Activated T-cell treated with anti-CD3 and anti-CD28 coated beads, Interleukin-2, amount 50 U/mL, for 24 hours (primary cell): Measurements from ENCODE around the gene AACS.
A peak's percentile ranks its signal among the peaks of the same experiment; 100 is the strongest.
"Not testable (repeated sequence)": the region's sequence is repeated elsewhere in the genome, so short reads cannot be mapped to it uniquely, and the experiment has no call there.

Experiments
- DNase-seq: peaks from one replicate; pipeline ENCODE4 v3.0.0-alpha.2; 2020
- H3K27ac Mint-ChIP-seq: 2 replicates; pipeline ENCODE4 v1.8.0; 2020; ENCODE audit warnings: mild to moderate bottlenecking, mixed read lengths
- H3K27me3 Mint-ChIP-seq: 2 replicates; pipeline ENCODE4 v1.8.0; 2020; ENCODE audit warnings: mixed read lengths
- H3K36me3 Mint-ChIP-seq: 2 replicates; pipeline ENCODE4 v1.8.0; 2020; ENCODE audit warnings: low read depth, mixed read lengths
- H3K4me1 Mint-ChIP-seq: 2 replicates; pipeline ENCODE4 v1.8.0; 2020; ENCODE audit warnings: low read depth, mixed read lengths
- H3K4me3 Mint-ChIP-seq: 2 replicates; pipeline ENCODE4 v1.8.0; 2020; ENCODE audit warnings: mild to moderate bottlenecking, moderate library complexity, mixed read lengths
- H3K9me3 Mint-ChIP-seq: 2 replicates; pipeline ENCODE4 v1.8.0; 2020; ENCODE audit warnings: mixed read lengths

The AACS gene

GRCh38 chr12:125038976-125039625 is 26.1 kb upstream of the AACS start:
- no peaks in the 10 kb centered on the region for H3K4me1 Mint-ChIP-seq
- no peaks in the 10 kb centered on the region for H3K36me3 Mint-ChIP-seq
- no peak overlapping the region for H3K4me3 Mint-ChIP-seq
- H3K27ac Mint-ChIP-seq, result no peak overlapping the region
- H3K9me3 Mint-ChIP-seq, result peaks cover 3% of the 10 kb centered on the region
- no peak for DNase-seq
- no peaks in the 10 kb centered on the region for H3K27me3 Mint-ChIP-seq

GRCh38 chr12:125049093-125049458 is 16.2 kb upstream of the AACS start:
- Mint-ChIP-seq H3K36me3 (no peaks in the 10 kb centered on the region), H3K4me1 (peaks cover 10% of the 10 kb centered on the region), H3K9me3 (no peaks in the 10 kb centered on the region), H3K27me3 (no peaks in the 10 kb centered on the region), H3K4me3 (peak overlapping the region; percentile 79), H3K27ac (peak overlapping the region; percentile 84)
- no peak for DNase-seq

GRCh38 chr12:125050446-125050845 is 14.8 kb upstream of the AACS start:
- Mint-ChIP-seq H3K36me3 (no peaks in the 10 kb centered on the region), H3K4me1 (peaks cover 10% of the 10 kb centered on the region), H3K27ac (no peak overlapping the region), H3K9me3 (no peaks in the 10 kb centered on the region), H3K4me3 (peak overlapping the region; percentile 79), H3K27me3 (no peaks in the 10 kb centered on the region)
- DNase-seq, result no peak

- peaks cover 10% of the 10 kb centered on the region for H3K4me1 Mint-ChIP-seq
- H3K27ac Mint-ChIP-seq, result no peak overlapping the region
- H3K27me3 Mint-ChIP-seq, result no peaks in the 10 kb centered on the region
- H3K4me3 Mint-ChIP-seq, result no peak overlapping the region
- no peaks in the 10 kb centered on the region for H3K9me3 Mint-ChIP-seq
- H3K36me3 Mint-ChIP-seq, result no peaks in the 10 kb centered on the region
- DNase-seq, result no peak
Observed at GRCh38 chr12:125050868-125051267, 14.4 kb upstream of the AACS start.

- Mint-ChIP-seq H3K9me3 (no peaks in the 10 kb centered on the region), H3K4me1 (peaks cover 10% of the 10 kb centered on the region), H3K27ac (no peak overlapping the region), H3K4me3 (no peak overlapping the region), H3K27me3 (peaks cover 7% of the 10 kb centered on the region), H3K36me3 (no peaks in the 10 kb centered on the region)
- DNase-seq, result no peak
Observed at GRCh38 chr12:125053821-125054220, 11.4 kb upstream of the AACS start.

- DNase-seq, result no peak
- H3K36me3 Mint-ChIP-seq, result no peaks in the 10 kb centered on the region
- H3K4me1 Mint-ChIP-seq, result peaks cover under 1% of the 10 kb centered on the region
- no peak overlapping the region for H3K27ac Mint-ChIP-seq
- H3K27me3 Mint-ChIP-seq, result peaks cover 7% of the 10 kb centered on the region
- no peaks in the 10 kb centered on the region for H3K9me3 Mint-ChIP-seq
- H3K4me3 Mint-ChIP-seq, result no peak overlapping the region
Observed at GRCh38 chr12:125055591-125055990, 9.6 kb upstream of the AACS start.

- no peak overlapping the region for H3K27ac Mint-ChIP-seq
- no peaks in the 10 kb centered on the region for H3K9me3 Mint-ChIP-seq
- H3K4me1 Mint-ChIP-seq, result no peaks in the 10 kb centered on the region
- H3K4me3 Mint-ChIP-seq, result no peak overlapping the region
- no peak for DNase-seq
- H3K36me3 Mint-ChIP-seq, result no peaks in the 10 kb centered on the region
- peaks cover 7% of the 10 kb centered on the region for H3K27me3 Mint-ChIP-seq
Observed at GRCh38 chr12:125056306-125056705, 8.9 kb upstream of the AACS start.

GRCh38 chr12:125057708-125058107 is 7.5 kb upstream of the AACS start:
- no peak for DNase-seq
- Mint-ChIP-seq H3K4me1 (no peaks in the 10 kb centered on the region), H3K9me3 (no peaks in the 10 kb centered on the region), H3K36me3 (no peaks in the 10 kb centered on the region), H3K27me3 (peaks cover 7% of the 10 kb centered on the region), H3K4me3 (no peak overlapping the region), H3K27ac (no peak overlapping the region)

- H3K4me1 Mint-ChIP-seq, result peaks cover 8% of the 10 kb centered on the region
- no peak for DNase-seq
- no peak overlapping the region for H3K27ac Mint-ChIP-seq
- H3K27me3 Mint-ChIP-seq, result peaks cover 16% of the 10 kb centered on the region
- H3K9me3 Mint-ChIP-seq, result no peaks in the 10 kb centered on the region
- H3K36me3 Mint-ChIP-seq, result no peaks in the 10 kb centered on the region
- no peak overlapping the region for H3K4me3 Mint-ChIP-seq
Observed at GRCh38 chr12:125061229-125061628, 4.0 kb upstream of the AACS start.

GRCh38 chr12:125063522-125063921 is 1.7 kb upstream of the AACS start:
- H3K27ac Mint-ChIP-seq, DNase-seq, H3K27me3 Mint-ChIP-seq, H3K36me3 Mint-ChIP-seq, H3K4me3 Mint-ChIP-seq, H3K9me3 Mint-ChIP-seq: not testable (repeated sequence)
- H3K4me1 Mint-ChIP-seq, result peaks cover 18% of the 10 kb centered on the region

GRCh38 chr12:125064492-125064891 is 743 bp upstream of the AACS start:
- Mint-ChIP-seq H3K4me1 (peaks cover 18% of the 10 kb centered on the region), H3K27ac (no peak overlapping the region), H3K36me3 (no peaks in the 10 kb centered on the region), H3K9me3 (no peaks in the 10 kb centered on the region), H3K4me3 (peak overlapping the region; percentile 82), H3K27me3 (peaks cover 9% of the 10 kb centered on the region)
- no peak for DNase-seq

GRCh38 chr12:125065919-125066570 is 810 bp downstream of the AACS start:
- DNase-seq, result peak; percentile 33
- Mint-ChIP-seq H3K9me3 (no peaks in the 10 kb centered on the region), H3K36me3 (no peaks in the 10 kb centered on the region), H3K4me1 (peaks cover 18% of the 10 kb centered on the region), H3K27ac (peak overlapping the region; percentile 57), H3K27me3 (peaks cover 9% of the 10 kb centered on the region), H3K4me3 (peak overlapping the region; percentile 82)

- Mint-ChIP-seq H3K36me3 (peaks cover 3% of the 10 kb centered on the region), H3K4me3 (no peak overlapping the region), H3K9me3 (no peaks in the 10 kb centered on the region), H3K4me1 (peaks cover 21% of the 10 kb centered on the region), H3K27ac (no peak overlapping the region), H3K27me3 (peaks cover 4% of the 10 kb centered on the region)
- DNase-seq, result no peak
Observed at GRCh38 chr12:125068391-125068790, 3.2 kb downstream of the AACS start.

- DNase-seq, result no peak
- peaks cover 9% of the 10 kb centered on the region for H3K36me3 Mint-ChIP-seq
- no peak overlapping the region for H3K27ac Mint-ChIP-seq
- H3K27me3 Mint-ChIP-seq, result no peaks in the 10 kb centered on the region
- no peak overlapping the region for H3K4me3 Mint-ChIP-seq
- peaks cover 26% of the 10 kb centered on the region for H3K4me1 Mint-ChIP-seq
- H3K9me3 Mint-ChIP-seq, result no peaks in the 10 kb centered on the region
Observed at GRCh38 chr12:125069616-125070015, 4.4 kb downstream of the AACS start.

- Mint-ChIP-seq H3K36me3 (peaks cover 9% of the 10 kb centered on the region), H3K9me3 (no peaks in the 10 kb centered on the region), H3K27ac (no peak overlapping the region), H3K4me1 (peaks cover 25% of the 10 kb centered on the region), H3K4me3 (no peak overlapping the region), H3K27me3 (no peaks in the 10 kb centered on the region)
- DNase-seq, result no peak
Observed at GRCh38 chr12:125070112-125070511, 4.9 kb downstream of the AACS start.
